ENCODE measurements around the gene KANSL1L. TPM values are rescaled to one million over a fixed set of nuclear protein-coding genes. Genes with fewer than 3 reads are reported as not detected.
A peak's percentile ranks its signal among the peaks of the same experiment; 100 is the strongest.

The KANSL1L gene
- total and polyA plus RNA-seq, 9 of the 15 experiments (the other 6 are each of a cell fraction or from before 2014, with no cell fraction given): 1.3 to 6.7 (median 2.4) TPM

GRCh38 chr2:210028178-210028577 is 143.0 kb downstream of the KANSL1L start:
- H3K27me3 ChIP-seq (ENCODE audit: control insufficient read depth in 2 of 2, insufficient read depth in 2 of 2, low read length in 2 of 2): no peaks in the 10 kb centered on the region
- no peaks in the 10 kb centered on the region for H4K20me1 ChIP-seq (replicated peaks; ENCODE audit: control insufficient read depth, insufficient read depth, low read length)
- intact Hi-C loops (cut with micrococcal nuclease): no loop called here
- H3K9me3 ChIP-seq (replicated peaks; ENCODE audit: control insufficient read depth, insufficient read depth, low read depth, low read length): no peaks in the 10 kb centered on the region
- BruUV-seq (replicated peaks): no TSS peak
- H3K79me2 ChIP-seq (ENCODE audit: control insufficient read depth, insufficient read depth, low read length): no peaks in the 10 kb centered on the region
- no peak overlapping the region for H3K4me3 ChIP-seq
- no peaks in the 10 kb centered on the region for H3K4me1 ChIP-seq (replicated peaks in 1 of 2; ENCODE audit: control insufficient read depth in 2 of 2, insufficient read depth in 2 of 2, low read length in 2 of 2)
- in situ Hi-C loops (cut with MboI): no loop called here
- ChIA-PET POLR2A (no interaction called here), CTCF (ENCODE audit: low intra/inter-chr PET ratio) (no interaction called here)
- peaks cover 20% of the 10 kb centered on the region; the same call in 1 of the 3 replicates for H3K36me3 ChIP-seq (ENCODE audit: control insufficient read depth, insufficient read depth, low read length)
- no peak overlapping the region for H3K27ac ChIP-seq (ENCODE audit: extremely low read depth, low read depth, low read length)
- DNase-seq (ENCODE audit: extremely low read depth in 1 of 4, low spot score in 3 of 4) (no peak), FAIRE-seq (no peak), ATAC-seq (no peak)
- 80% methylated on average over 2 of the region's 2 CpGs for WGBS (ENCODE audit: insufficient coverage, low coverage, missing lambda C conversion rate)
- no peak overlapping the region for H3K4me2 ChIP-seq (ENCODE audit: insufficient read depth, low read length)
- H3K9me1 ChIP-seq (ENCODE audit: control insufficient read depth, insufficient read depth, low read length): no peaks in the 10 kb centered on the region
- no peak overlapping the region for H3K9ac ChIP-seq (ENCODE audit: insufficient read depth in 1 of 2, low read depth in 2 of 2, low read length in 2 of 2)
- no peak for TF ChIP-seq NFATC3 (IDR thresholded peaks at IDR 0.05)
- no peak for TF ChIP-seq ERF (CRISPR knock-in tag; IDR thresholded peaks at IDR 0.05)
- TF ChIP-seq ZNF316 (IDR thresholded peaks at IDR 0.05): peak; percentile 72
- no peak for TF ChIP-seq CBX3 (IDR thresholded peaks at IDR 0.05; ENCODE audit: borderline replicate concordance in 1 of 2, low read length in 2 of 2)
- TF ChIP-seq FUS (optimal IDR thresholded peaks at IDR 0.05; ENCODE audit: low read depth, low read length): no peak
- TF ChIP-seq HIVEP1 (CRISPR knock-in tag; IDR thresholded peaks at IDR 0.05): no peak
- peak; percentile 49; the same call in 1 of the 2 replicates for TF ChIP-seq MAFK (IDR thresholded peaks at IDR 0.05; ENCODE audit: low read length)
- TF ChIP-seq ZFP30 (CRISPR knock-in tag; IDR thresholded peaks at IDR 0.05; ENCODE audit: borderline replicate concordance): no peak
- TF ChIP-seq PCBP1 (IDR thresholded peaks at IDR 0.05; ENCODE audit: low read depth, low read length, poor library complexity, severe bottlenecking): no peak
- TF ChIP-seq MAFG (tag; conservative IDR thresholded peaks at IDR 0.05): peak; percentile 56
- peak; percentile 60 for TF ChIP-seq MAFF (IDR thresholded peaks at IDR 0.05; ENCODE audit: low read length)
- no peak for TF ChIP-seq BRF2 (IDR thresholded peaks at IDR 0.05; ENCODE audit: borderline replicate concordance, insufficient read depth, insufficient read length)
- TF ChIP-seq NR2C1 (IDR thresholded peaks at IDR 0.05): no peak
- no peak for TF ChIP-seq NR2C1 (tag; IDR thresholded peaks at IDR 0.05)
- TF ChIP-seq SRSF3 (IDR thresholded peaks at IDR 0.05; ENCODE audit: insufficient read depth, low read length): no peak
- peak; percentile 59; the same call in 1 of the 2 replicates for TF ChIP-seq C11orf30 (IDR thresholded peaks at IDR 0.05; ENCODE audit: low read depth)
- TF ChIP-seq ZNF146 (CRISPR knock-in tag; IDR thresholded peaks at IDR 0.05; ENCODE audit: unreplicated experiment): no peak
- no peak overlapping the region for H2AFZ ChIP-seq (ENCODE audit: low read depth, low read length)

All from K562 (cell line).